Measurements from ENCODE around the gene GPR176.

DNA sequence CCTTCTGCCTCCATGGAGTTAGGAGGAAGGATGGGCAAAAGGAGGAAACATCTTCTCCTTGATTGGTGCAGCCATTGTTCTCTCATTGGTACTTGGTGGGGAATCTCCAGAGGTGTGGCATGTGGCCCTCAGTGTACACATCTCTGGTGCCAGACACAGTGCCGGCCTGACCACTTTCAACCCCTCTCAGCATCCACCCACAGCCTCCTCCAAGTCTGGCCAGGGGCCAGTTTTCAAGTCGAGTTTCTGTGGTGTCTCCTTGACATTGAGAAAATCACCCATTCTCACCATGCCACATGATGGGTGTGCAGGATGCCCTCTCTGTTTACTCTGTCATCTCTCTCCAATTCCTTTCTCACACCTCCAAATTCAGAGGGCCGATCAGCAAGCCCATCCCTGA lies 124.6 kb downstream of the GPR176 start:
- TF ChIP-seq, protein P1, sequence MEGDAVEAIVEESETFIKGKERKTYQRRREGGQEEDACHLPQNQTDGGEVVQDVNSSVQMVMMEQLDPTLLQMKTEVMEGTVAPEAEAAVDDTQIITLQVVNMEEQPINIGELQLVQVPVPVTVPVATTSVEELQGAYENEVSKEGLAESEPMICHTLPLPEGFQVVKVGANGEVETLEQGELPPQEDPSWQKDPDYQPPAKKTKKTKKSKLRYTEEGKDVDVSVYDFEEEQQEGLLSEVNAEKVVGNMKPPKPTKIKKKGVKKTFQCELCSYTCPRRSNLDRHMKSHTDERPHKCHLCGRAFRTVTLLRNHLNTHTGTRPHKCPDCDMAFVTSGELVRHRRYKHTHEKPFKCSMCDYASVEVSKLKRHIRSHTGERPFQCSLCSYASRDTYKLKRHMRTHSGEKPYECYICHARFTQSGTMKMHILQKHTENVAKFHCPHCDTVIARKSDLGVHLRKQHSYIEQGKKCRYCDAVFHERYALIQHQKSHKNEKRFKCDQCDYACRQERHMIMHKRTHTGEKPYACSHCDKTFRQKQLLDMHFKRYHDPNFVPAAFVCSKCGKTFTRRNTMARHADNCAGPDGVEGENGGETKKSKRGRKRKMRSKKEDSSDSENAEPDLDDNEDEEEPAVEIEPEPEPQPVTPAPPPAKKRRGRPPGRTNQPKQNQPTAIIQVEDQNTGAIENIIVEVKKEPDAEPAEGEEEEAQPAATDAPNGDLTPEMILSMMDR (conservative IDR thresholded peaks at IDR 0.05) = no peak
- no peak for TF ChIP-seq ZFX (IDR thresholded peaks at IDR 0.05)
